Measurements from ENCODE around the gene LRRC37B. TPM values are rescaled to one million over a fixed set of nuclear protein-coding genes. Genes with fewer than 3 reads are reported as not detected.

Gene LRRC37B
- total and polyA plus RNA-seq, 2 of the 13 experiments (the other 11 are each of a cell fraction or from before 2014, with no cell fraction given): 8.7 to 8.8 TPM

- peak; percentile 53 for TF ChIP-seq REPIN1 (CRISPR knock-in tag; IDR thresholded peaks at IDR 0.05; ENCODE audit: borderline replicate concordance, low read depth)
- TF ChIP-seq ZFP91 (CRISPR knock-in tag; IDR thresholded peaks at IDR 0.05; ENCODE audit: borderline replicate concordance): no peak; the same call in 1 of the 2 replicates
- TF ChIP-seq ZBTB42 (CRISPR knock-in tag; IDR thresholded peaks at IDR 0.05): no peak
- TF ChIP-seq HOMEZ (CRISPR knock-in tag; IDR thresholded peaks at IDR 0.05; ENCODE audit: low read depth): no peak
- TF ChIP-seq ZNF414 (CRISPR knock-in tag; IDR thresholded peaks at IDR 0.05): 0 out of 2 replicates have a peak, but pooled peaks have one; percentile 33
- TF ChIP-seq FOXO1 (CRISPR knock-in tag; IDR thresholded peaks at IDR 0.05): 0 out of 2 replicates have a peak, but pooled peaks have one; percentile 26
- no peak for TF ChIP-seq KLF12 (CRISPR knock-in tag; IDR thresholded peaks at IDR 0.05; ENCODE audit: borderline replicate concordance)
- TF ChIP-seq, protein P1, sequence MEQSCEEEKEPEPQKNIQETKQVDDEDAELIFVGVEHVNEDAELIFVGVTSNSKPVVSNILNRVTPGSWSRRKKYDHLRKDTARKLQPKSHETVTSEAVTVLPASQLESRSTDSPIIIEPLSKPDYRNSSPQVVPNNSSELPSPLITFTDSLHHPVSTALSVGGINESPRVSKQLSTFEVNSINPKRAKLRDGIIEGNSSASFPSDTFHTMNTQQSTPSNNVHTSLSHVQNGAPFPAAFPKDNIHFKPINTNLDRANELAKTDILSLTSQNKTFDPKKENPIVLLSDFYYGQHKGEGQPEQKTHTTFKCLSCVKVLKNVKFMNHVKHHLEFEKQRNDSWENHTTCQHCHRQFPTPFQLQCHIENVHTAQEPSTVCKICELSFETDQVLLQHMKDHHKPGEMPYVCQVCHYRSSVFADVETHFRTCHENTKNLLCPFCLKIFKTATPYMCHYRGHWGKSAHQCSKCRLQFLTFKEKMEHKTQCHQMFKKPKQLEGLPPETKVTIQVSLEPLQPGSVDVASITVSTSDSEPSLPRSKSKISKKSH (CRISPR knock-in tag; IDR thresholded peaks at IDR 0.05; ENCODE audit: borderline replicate concordance): no peak; the same call in 1 of the 2 replicates
- no peak for TF ChIP-seq JDP2 (CRISPR knock-in tag; IDR thresholded peaks at IDR 0.05; ENCODE audit: borderline replicate concordance)
- TF ChIP-seq ZSCAN31 (CRISPR knock-in tag; IDR thresholded peaks at IDR 0.05; ENCODE audit: low read depth): 0 out of 2 replicates have a peak, but pooled peaks have one; percentile 51
- 0 out of 2 replicates have a peak, but pooled peaks have one; percentile 41 for TF ChIP-seq ZNF772 (CRISPR knock-in tag; IDR thresholded peaks at IDR 0.05)
- no peak for TF ChIP-seq ZNF432 (CRISPR knock-in tag; IDR thresholded peaks at IDR 0.05; ENCODE audit: borderline replicate concordance)
- TF ChIP-seq SALL2 (CRISPR knock-in tag; IDR thresholded peaks at IDR 0.05): no peak
- TF ChIP-seq ZBTB46 (CRISPR knock-in tag; IDR thresholded peaks at IDR 0.05; ENCODE audit: borderline replicate concordance): no peak
- TF ChIP-seq ELK4 (CRISPR knock-in tag; IDR thresholded peaks at IDR 0.05; ENCODE audit: borderline replicate concordance): no peak
- peak; percentile 59 for TF ChIP-seq RAD51 (IDR thresholded peaks at IDR 0.05; ENCODE audit: borderline replicate concordance)
- TF ChIP-seq ZNF850 (CRISPR knock-in tag; conservative IDR thresholded peaks at IDR 0.05): no peak
- no peak for TF ChIP-seq SP1 (IDR thresholded peaks at IDR 0.05)
- TF ChIP-seq SP1 (CRISPR knock-in tag; IDR thresholded peaks at IDR 0.05): peak; percentile 61; the same call in 1 of the 2 replicates
Measured at GRCh38 chr17:32006957-32007462, at the start of gene LRRC37B (continued).

All from HepG2 (cell line).